Measurements from ENCODE around the gene HMCN1.
"Not testable (repeated sequence)": the region's sequence is repeated elsewhere in the genome, so short reads cannot be mapped to it uniquely, and the experiment has no call there.

Gene HMCN1

DNA sequence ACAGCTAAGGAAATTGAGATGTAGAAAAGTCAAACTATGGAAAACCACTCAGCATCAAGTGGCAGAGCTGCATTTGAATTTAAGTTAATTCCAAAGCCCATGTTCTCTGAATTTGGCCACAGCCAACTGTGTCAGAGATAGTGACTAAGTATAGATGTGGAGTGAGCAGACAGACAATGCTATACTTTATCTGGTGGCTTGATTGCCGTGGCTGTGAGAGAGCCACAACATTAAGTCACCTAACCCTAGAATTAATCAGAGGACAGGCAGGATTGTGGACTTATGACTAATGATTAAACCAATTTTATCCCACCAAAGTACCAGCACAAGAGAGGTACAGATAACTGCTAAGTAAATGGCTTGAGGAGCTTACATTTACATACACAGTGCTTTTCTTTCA lies 431.1 kb downstream of the HMCN1 start:
- no peak for DNase-seq

DNA sequence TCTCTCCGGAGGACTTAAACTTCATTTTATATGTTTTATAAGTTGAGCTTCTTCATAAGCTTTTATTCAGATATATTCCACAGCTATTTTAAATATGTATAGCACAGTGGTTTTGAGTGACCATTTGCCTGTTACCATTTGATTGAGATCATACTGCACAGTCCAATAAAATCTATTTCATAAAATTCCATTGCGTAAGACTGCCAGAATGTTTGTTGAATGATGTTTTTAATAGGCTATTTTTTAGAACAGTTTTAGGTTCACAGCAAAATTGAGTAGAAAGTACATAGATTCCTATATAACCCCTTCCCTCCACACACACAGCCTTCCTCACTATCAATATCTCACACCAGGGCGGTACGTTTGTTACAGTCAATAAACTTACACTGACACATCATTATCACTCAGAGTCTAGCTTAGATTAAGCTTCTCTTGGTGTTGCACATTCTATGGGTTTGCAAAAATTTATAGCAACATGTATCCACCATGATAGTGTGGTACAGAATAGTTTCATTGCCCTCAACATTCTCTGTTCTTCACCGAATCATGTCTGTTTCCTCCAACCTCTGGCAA lies 433.0 kb downstream of the HMCN1 start:
- DNase-seq, result no peak

DNA sequence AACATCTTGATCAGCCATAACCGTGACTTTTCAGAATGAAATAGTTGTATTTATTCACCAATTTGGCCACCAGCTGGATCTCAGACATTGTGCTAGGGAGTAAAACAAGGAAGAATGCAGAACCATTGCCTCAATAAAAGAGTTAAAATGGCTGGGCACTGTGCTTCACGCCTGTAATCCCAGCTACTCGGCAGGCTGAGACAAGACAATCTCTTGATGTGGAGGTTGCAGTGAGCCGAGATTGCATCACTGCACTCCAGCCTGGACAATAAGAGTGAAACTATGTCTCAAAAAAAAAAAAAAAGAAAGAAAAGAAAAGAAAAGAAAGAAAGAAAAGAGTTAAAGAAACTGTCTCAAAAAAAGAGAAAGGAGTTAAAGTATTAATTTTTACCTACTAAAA lies 441.4 kb downstream of the HMCN1 start:
- no peak for DNase-seq

DNA sequence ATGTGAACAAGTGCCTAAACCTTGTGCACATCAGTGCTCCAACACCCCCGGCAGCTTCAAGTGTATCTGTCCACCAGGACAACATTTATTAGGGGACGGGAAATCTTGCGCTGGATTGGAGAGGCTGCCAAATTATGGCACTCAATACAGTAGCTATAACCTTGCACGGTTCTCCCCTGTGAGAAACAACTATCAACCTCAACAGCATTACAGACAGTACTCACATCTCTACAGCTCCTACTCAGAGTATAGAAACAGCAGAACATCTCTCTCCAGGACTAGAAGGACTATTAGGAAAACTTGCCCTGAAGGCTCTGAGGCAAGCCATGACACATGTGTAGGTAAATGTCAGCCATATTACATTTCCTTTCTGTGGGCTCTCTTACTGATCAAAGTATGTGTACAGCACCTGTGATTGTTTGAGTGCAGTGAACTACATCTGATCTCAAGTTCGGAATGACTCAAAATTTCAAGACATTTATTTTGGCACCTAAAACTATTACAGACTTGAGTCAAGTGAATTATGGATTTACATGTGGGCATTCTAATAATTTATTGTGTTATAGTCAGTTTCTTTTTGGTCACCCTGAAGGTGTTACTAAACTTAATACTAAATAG lies 444.3 kb downstream of the HMCN1 start:
- no peak for DNase-seq

DNA sequence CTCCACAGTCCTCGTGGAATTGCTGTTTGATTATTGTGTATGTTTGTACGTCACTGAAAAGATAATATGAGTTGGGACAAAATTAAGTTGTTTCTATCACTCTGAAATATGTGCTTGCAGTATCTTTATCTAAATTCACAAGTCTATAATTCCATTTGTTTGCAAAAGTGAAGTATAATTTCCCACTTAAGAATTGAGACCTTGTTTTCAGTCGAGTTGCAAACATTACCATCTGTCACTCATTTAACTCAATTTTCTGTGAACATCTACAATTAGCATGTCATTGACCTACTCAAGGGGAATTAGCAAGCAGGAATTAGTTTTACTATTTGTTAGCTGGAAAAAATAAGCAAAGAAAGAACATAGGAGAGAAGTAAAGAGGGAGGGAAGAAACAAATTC lies 445.0 kb downstream of the HMCN1 start:
- no peak for DNase-seq

DNA sequence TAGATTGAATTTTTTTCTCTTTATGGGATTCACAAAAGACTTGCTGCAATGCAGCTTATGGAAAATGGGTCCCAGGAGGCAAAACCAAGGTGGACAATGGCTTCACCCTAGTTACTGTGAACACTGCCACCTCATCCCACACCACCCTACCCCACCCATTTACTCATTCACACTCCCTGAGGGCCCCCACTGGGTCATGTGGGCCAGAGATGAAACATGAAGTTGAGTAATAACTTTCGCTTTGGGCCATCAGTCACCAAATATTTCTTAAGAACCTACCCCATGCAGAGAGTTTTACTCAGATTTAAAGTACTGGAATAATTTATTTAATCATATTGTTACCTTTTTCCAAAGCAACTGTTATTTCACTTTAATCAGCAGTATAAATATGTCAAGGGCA lies 449.0 kb downstream of the HMCN1 start:
- no peak for DNase-seq

DNA sequence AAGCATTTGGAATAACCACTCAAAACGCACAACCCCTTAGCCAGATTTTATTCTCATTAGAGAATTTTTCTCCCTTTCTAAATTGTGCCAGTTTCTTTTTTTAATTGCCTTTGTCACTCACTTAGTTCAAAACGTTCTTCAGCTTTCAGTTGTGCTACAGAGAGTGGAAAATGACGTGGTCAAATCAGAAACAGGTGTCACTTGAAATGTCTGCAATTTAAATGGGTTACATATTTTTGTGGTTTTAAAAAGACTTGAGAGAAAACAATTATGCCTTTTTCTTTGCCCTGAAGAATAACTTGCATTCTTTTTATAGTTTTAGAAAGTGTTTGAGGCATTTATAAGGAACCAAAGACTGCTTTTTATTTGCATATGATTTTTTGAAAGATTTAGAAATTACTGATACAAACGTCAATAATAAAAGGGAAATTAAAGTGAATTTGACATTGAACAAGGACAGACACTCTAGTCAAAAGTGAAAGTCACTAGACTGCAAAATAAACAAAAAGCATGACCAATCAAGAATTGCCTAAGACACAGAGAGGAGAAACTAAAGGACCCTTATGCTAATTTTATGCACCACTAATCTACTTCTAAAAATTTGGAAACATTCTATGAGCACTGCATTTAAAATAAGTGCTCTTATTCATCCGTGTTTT lies 449.9 kb downstream of the HMCN1 start:
- no peak for DNase-seq

DNA sequence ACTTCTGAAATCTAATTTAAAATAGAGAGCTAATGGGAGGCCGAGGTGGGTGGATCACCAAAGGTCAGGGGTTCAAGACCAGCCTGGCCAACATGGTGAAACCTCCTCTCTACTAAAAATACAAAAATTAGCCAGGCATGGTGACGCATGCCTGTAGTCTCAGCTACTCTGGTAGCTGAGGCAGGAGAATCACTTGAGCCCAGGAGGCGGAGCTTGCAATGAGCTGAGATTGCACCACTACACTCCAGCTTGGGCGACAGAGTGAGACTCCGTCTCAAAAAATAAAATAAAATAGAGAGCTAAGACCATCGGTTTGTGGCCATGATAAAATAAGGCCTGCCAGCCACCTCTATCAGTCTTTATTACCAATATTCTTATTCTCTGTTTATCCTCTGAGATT lies 452.1 kb downstream of the HMCN1 start:
- not testable (repeated sequence) for DNase-seq

DNA sequence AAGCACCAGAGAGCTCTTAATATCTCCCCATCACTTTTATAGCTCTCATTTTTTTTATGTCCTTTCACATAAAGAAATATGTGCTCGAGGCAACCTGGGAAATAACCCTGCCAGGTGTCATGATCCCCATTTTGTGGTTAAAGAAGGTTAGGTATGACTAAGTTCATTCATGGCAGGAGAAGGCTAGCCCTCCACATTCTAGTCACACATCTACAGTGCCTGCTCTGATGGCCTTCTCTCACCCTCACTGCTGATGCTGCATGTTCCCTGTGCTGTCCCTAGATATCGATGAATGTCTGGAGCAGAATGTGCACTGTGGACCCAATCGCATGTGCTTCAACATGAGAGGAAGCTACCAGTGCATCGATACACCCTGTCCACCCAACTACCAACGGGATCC lies 453.4 kb downstream of the HMCN1 start:
- DNase-seq, result no peak

DNA sequence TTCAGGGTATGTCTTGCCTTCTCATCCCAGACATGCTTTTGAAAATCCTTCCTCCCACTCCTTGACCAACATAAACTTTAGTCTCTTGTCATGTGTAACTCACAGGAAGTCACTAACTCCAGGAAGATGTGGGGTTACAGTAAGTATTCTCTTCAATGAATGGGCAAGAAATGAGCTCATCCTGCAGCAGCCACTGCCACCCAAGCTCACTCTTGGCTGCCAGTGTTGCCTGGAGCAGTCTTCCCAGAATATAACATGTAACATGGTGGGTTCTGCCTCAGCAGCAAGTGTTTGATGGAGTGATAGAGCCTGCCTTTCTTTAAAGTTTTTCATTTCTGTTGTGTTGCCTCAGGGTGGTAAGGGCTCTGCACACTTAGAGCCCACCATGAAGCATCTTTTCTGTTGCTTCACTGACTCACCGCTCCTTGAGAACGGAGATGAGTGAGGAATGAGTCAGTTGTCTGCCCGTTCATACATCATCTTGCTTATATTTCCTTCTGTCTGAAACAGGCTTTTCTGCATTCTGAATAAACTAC lies 453.9 kb downstream of the HMCN1 start:
- DNase-seq, result no peak

DNA sequence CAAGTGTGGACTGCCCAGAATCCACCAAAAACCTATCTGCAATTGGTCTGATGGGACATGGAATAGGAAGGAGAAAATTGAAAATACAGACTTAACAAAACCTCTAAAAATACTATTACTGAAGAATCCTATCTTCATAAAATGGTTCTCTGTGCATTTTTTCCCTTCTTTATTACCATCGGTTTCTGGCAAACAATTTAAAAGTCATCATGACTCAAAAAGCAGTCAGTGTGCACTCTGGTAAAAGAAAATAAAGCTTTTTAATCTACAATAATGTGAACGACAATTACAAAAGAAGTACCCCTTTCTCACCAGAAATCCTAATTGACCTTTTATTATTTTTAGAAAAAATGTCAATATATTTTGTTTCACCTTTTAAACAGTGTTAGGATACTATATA lies 454.5 kb downstream of the HMCN1 start:
- no peak for DNase-seq

DNA sequence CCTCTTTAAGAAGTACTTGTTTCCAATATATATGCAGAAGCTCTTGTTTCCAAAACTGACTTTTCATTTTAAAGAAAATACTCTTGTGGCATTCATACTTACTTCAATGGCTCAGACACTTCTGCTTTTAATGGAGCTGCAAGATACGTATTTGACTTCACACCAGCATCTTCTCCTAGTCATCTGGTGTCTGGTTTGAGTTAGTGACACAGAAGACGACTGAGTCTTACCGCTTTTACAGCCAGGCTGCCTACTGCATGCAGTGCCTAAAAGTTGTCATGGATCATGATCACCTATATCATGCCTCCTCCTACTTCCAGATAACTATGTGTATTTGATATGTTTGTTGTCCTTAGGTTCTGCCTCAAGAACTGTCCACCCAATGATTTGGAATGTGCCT lies 455.0 kb downstream of the HMCN1 start:
- DNase-seq, result no peak

DNA sequence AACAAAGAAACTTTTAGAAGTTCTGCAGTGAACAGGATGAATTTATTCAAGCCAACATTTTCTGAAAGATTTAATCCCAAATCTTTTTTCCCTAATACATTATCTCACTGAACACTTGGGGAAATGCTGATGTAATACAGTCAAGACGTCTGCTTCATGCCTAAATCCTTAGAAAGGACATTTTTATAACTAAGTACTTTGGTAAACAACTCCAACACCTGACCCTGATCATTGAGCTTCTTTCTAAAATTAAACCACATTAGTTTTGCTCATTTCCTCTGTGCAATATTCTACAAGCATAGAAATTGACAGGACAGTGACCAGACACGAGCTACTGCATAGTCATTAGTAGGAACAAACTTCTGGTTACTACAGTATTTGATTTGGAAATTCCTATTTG lies 457.3 kb downstream of the HMCN1 start:
- no peak for DNase-seq

DNA sequence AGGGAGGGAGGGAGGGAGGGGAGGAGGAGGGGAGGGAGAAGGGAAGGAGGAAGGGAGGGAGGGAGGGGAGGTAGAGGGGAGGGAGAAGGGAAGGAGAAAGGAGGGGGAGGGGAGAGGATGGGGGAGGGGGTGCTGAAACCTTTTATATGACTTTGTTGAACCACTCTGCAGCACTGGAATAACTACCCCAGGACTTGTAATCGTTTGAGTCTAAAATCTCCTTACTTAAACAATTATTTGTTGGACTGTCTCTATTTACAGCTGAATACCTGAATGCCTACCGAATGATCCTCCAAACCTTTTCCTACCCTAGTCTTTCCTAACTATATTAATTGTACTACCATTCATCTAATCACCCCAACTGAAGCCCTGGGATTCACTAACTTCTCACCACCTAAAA lies 459.0 kb downstream of the HMCN1 start:
- DNase-seq, result no peak

DNA sequence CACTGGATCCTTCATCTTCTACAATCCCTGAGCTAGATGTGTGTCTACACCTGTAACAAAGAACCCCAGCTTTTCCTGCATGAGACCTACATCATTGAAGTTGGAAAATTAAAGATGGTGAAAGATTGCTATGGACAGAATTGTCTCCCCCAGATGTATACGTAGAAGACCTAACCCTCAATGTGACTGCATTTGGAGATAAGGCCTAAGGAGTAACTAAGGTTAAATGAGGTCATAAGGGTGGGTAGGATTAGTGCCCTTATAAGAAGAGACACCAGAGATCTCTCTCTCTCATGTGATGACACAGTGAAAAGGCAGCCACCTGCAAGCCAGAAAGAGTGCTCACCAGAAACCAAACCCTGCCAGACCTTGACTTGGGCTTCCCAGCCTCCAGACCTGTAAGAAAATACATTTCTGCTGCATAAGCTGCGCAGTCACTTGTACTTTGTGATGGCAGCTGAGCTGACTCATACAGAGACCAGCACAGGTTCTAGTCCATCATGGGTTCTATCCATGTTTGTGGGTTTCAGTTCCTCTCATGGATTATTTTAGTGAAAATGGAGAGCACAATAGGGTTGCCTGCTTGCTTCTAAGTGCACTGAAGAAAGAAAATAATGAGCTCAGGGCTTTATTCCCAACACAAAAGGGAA lies 460.0 kb downstream of the HMCN1 start:
- DNase-seq, result no peak

DNA sequence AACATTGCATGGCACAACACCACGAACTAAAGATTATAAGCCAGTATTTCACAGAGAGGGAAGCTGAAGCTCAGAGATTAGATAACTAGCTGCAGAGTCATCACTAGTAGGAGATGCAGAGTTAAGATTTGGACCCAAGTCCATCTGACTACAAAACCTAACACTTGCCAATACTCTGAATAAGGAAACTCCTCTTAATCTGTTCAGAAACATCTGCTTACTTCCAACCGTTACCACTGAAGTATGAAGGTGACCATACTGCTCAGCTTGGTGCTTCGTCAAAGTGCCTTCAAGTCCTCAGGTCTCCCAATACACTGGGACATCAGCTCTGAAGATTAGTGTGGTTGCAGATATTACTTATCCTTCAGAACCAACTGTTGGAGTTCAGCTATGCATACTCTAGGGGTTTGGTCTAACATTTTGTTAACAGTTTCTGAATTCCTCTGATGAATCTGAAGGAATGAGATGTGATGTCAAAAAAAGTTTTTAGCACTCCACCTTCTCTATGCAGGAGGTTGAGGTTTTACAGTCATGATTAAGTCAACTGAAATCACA lies 461.3 kb downstream of the HMCN1 start:
- no peak for DNase-seq

DNA sequence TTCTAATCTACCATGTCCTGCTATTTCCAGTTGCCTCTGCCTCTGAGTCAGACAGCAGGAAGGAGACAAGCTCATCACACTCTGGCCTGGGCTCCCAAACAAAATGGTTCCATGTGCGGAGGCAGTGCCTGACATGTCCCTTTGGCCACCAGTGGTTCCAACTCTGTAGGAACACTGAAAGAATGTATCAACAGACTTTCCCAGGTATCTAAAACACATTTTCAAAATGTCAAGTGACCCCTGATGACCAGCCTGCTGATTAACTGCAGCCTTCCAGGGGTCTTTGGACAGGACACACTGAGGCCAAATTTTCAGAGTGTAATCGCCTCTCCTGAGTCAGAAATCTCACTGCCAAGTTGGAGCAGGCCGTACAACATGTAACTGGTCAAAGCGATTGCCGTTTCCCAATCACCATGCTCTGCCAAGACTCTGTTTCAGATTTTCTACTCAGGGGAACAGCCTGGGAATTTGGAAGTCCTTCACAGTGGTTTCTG lies 468.1 kb downstream of the HMCN1 start:
- DNase-seq, result no peak

DNA sequence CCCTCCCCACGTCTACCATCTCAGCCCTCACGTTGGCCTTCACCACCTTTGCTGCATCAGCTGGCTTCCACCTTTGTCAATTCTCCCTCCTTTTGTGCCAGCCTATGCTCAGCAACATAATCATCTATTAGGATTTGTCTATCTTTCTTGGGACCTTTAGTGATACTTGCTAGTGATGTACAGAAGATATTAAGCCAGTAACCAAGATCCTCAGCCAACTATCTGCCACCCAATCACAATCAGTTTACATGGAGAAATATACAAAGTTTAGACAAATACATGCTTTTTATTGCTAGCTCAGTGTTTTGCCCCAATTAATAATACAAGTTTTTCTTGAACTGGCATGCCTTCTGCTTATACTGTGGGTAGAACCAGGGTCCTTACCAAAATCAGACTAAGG lies 468.6 kb downstream of the HMCN1 start:
- no peak for DNase-seq

DNA sequence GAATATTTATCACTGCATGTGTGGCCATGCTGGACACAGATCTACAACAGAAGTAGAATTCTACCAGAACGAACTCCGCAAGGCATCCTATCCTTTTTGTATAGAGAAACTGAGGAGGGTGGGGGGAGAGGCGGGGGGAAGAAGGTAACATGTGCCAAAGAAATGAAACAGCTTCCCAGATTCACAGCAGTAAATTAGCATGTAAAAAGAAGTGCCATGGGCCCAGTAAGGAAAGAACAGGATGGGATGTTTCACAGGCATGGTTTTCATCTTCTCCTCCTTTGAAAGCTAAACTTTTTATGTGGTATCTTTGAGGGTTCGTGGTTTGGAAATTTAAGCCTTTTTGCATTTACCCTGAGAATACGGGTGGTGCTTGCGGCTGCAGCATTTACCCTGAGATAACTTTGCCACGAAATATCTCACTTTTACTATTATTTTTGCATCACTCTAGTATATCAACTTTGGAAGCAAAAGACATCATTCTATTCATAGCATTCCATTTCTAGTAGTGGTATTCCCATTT lies 471.9 kb downstream of the HMCN1 start:
- no peak for DNase-seq

DNA sequence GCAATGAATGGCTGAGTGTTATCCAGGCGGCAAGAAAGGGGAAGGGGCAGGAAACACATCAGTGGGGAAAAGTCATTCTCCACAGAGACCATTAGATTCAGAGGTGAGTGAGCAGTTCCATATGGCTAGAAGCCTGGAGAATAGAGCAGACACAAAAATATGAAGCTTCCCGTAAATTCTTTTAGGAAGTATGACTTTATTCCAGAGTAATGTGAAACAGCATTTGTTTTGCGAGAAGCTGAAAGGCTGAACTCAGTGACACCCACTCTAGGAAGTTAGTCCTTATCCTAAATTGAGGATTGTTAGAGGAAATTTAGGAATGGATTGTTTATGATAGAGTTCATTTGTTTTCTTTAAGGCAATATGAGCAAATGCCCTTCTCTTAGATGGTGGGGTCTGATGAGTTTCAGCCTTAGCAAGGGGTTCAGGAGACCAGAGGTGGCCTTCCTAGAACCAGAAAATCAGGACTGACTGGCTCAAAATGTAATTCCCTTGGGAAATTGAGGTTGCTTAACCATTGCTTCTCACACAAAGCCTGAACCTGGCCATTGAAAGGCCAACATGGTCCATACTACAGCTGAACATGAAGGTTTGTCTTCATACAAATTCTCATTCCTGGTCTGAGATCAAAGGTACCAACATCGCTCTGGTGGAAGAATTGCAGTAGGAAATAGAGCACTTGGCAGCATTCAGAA lies 473.3 kb downstream of the HMCN1 start:
- no peak for DNase-seq

DNA sequence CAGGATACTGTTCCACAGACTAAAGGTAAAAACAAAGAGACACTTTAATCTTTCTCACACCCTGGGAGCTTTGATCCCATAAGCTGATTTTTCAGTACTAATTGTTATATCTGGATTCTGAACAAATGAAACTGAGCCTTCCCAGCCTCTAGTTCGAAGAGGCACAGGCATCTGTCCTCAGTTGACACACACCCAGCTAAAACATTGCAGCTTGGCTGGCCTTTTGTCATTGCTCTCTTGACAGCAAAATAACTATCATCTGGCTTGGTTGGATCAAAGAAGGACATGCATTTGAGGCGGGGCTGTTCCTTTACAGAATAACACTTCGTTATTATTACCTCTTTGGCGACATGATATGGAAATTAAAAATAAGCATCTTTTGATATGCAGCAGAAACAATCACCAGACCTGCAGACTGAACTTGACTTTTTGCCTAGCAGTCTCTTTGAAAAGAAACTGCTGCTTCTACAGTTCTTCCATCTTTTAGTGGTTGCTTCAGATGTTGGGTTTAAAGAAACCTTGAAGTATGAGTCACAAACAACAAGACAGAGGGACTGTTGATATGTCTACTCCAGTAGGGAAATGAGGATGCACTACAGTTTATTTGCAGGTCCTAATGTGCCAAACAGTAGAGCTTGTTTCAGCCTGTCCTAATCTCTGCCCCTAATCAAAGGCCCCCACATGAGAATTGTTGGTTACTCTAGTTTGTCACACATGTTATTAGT lies 474.4 kb downstream of the HMCN1 start:
- DNase-seq, result no peak

DNA sequence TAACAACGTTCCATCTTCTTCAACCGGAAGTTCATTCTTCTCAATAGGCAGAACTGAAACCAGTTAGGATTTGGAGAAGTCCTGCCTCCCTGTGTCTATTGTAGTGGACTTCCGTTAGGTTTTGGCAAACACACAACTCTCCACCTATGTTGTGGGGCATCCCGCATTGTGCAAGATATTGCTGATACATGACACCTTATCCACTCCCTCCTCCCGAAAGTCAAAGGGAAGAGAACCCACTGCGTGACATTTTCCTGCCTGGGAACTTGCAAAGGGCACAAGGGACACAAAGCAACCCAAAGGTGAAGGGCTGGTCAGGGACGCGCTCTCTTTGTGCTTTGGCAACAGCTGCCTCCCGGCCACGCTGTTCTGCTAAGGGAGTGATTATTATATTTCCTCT lies 476.1 kb downstream of the HMCN1 start:
- no peak for DNase-seq

Measured in activated CD8-positive, alpha-beta memory T cell treated with anti-CD3 and anti-CD28 coated beads, Interleukin-2, amount 50 U/mL, for 4 hours (primary cell).